Measurements from ENCODE around the gene ROR2. TPM values are rescaled to one million over a fixed set of nuclear protein-coding genes. Genes with fewer than 3 reads are reported as not detected.

The ROR2 gene
- total RNA-seq, 1 experiment from 2014 or later: not detected

DNA sequence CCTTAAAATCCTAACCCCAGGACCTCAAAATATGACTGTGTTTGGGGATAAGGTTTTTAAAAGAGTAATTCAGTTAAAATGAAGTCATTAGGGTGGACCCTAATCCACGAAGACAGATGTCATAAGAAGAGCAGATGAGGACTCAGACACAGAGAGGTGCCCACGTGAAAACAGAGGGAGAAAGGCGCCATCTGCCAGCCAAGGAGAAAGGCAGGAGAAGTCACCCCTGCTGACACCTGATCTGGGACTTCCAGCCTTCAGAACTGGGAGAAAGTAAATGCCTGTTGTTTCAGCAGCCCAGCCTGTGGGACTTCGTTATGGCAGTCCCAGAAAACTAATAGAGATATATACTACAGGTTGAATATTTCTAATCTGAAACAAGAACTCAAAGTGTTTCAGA lies 67.4 kb downstream of the ROR2 start:
- H3K4me2 ChIP-seq (ENCODE audit: low read length): no peak overlapping the region
- intact Hi-C loops (cut with micrococcal nuclease): no loop called here
- peaks cover 52% of the 10 kb centered on the region for H3K27me3 ChIP-seq (ENCODE audit: low read length)
- no peaks in the 10 kb centered on the region for H3K4me1 ChIP-seq (ENCODE audit: insufficient read depth, low read length)
- no peaks in the 10 kb centered on the region for H3F3A ChIP-seq (ENCODE audit: low read length, unreplicated experiment)
- CTCF ChIA-PET: no interaction called here
- ATAC-seq: no peak
- TF ChIP-seq EZH2phosphoT487 (IDR thresholded peaks at IDR 0.05; ENCODE audit: borderline replicate concordance, low read length) (no peak), CTCF (conservative IDR thresholded peaks at IDR 0.05; ENCODE audit: low read depth, low read length) (0 out of 2 replicates have a peak, but pooled peaks have one; percentile 22)
- no peak overlapping the region for H3K4me3 ChIP-seq (ENCODE audit: low read length)
- no peak overlapping the region for H3K27ac ChIP-seq (ENCODE audit: low read length)
- no peak for DNase-seq
- H3K9me3 ChIP-seq (ENCODE audit: low read length): no peaks in the 10 kb centered on the region
- H3K9me2 ChIP-seq (replicated peaks; ENCODE audit: low read length): no peaks in the 10 kb centered on the region
- BruUV-seq (replicated peaks): no TSS peak
- H3K9ac ChIP-seq (ENCODE audit: low read length): no peak overlapping the region
- H3K36me3 ChIP-seq (ENCODE audit: low read depth, low read length): no peaks in the 10 kb centered on the region
- no peaks in the 10 kb centered on the region for H4K20me1 ChIP-seq (ENCODE audit: low read length)
- H2AFZ ChIP-seq (ENCODE audit: low read length): no peak overlapping the region
- POLR2A ChIA-PET (ENCODE audit: unreplicated experiment): no interaction called here
- no peaks in the 10 kb centered on the region for H3K79me2 ChIP-seq (ENCODE audit: low read length)

- CTCF ChIA-PET: no interaction called here
These were observed 69.6 kb downstream of the ROR2 start for GRCh38 chr9:91880378-91880972.

DNA sequence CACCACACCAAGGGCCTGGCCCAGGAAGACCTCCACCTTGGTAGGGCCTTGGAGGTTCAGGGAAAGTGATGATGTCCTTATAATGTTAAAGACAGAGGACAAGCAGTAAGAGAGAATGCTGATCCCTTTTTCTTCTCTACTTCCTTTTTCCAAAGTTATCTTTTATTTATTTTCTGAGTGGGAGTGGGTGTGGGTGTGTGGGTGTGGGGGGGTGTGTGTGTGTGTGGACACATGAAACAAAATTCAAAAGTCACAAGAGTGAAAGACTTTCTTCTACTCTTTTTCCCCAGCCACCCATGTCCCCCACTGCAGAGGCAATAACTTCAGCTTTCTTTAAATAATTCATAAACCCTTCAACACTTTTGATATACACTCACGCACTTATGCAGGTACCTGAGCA lies 70.8 kb downstream of the ROR2 start:
- no peaks in the 10 kb centered on the region for H3K36me3 ChIP-seq (ENCODE audit: low read depth, low read length)
- no peak overlapping the region for H3K27ac ChIP-seq (ENCODE audit: low read length)
- H3F3A ChIP-seq (ENCODE audit: low read length, unreplicated experiment): no peaks in the 10 kb centered on the region
- DNase-seq (no peak), ATAC-seq (no peak)
- no peak overlapping the region for H3K4me2 ChIP-seq (ENCODE audit: low read length)
- TF ChIP-seq CTCF (conservative IDR thresholded peaks at IDR 0.05; ENCODE audit: low read depth, low read length) (no peak), EZH2phosphoT487 (IDR thresholded peaks at IDR 0.05; ENCODE audit: borderline replicate concordance, low read length) (no peak), EZH2 (IDR thresholded peaks at IDR 0.05; ENCODE audit: low read length, unreplicated experiment) (no peak)
- intact Hi-C loops (cut with micrococcal nuclease): no loop called here
- H3K9ac ChIP-seq (ENCODE audit: low read length): no peak overlapping the region
- peaks cover 72% of the 10 kb centered on the region for H3K27me3 ChIP-seq (ENCODE audit: low read length)
- CTCF ChIA-PET: no interaction called here
- no peaks in the 10 kb centered on the region for H3K9me3 ChIP-seq (ENCODE audit: low read length)
- H4K20me1 ChIP-seq (ENCODE audit: low read length): no peaks in the 10 kb centered on the region
- H3K4me3 ChIP-seq (ENCODE audit: low read length): no peak overlapping the region
- no peaks in the 10 kb centered on the region for H3K9me2 ChIP-seq (replicated peaks; ENCODE audit: low read length)
- no peaks in the 10 kb centered on the region for H3K79me2 ChIP-seq (ENCODE audit: low read length)
- no peaks in the 10 kb centered on the region for H3K4me1 ChIP-seq (ENCODE audit: insufficient read depth, low read length)
- no TSS peak for BruUV-seq (replicated peaks)
- H2AFZ ChIP-seq (ENCODE audit: low read length): no peak overlapping the region
- POLR2A ChIA-PET (ENCODE audit: unreplicated experiment): no interaction called here

More at GRCh38 chr9:91880378-91880972, 69.6 kb downstream of the ROR2 start:
- POLR2A ChIA-PET (ENCODE audit: unreplicated experiment): no interaction called here
- H3K27ac ChIP-seq (ENCODE audit: low read length): no peak overlapping the region
- H3K27me3 ChIP-seq (ENCODE audit: low read length): peaks cover 60% of the 10 kb centered on the region
- no peak overlapping the region for H3K4me2 ChIP-seq (ENCODE audit: low read length)
- no TSS peak for BruUV-seq (replicated peaks)
- H3K4me3 ChIP-seq (ENCODE audit: low read length): no peak overlapping the region
- no peak for DNase-seq
- H2AFZ ChIP-seq (ENCODE audit: low read length): no peak overlapping the region
- H3K79me2 ChIP-seq (ENCODE audit: low read length): no peaks in the 10 kb centered on the region
- H3K4me1 ChIP-seq (ENCODE audit: insufficient read depth, low read length): no peaks in the 10 kb centered on the region
- no peaks in the 10 kb centered on the region for H3K36me3 ChIP-seq (ENCODE audit: low read depth, low read length)
- ATAC-seq: no peak
- H3K9ac ChIP-seq (ENCODE audit: low read length): no peak overlapping the region
- no peaks in the 10 kb centered on the region for H3F3A ChIP-seq (ENCODE audit: low read length, unreplicated experiment)
- no peaks in the 10 kb centered on the region for H3K9me3 ChIP-seq (ENCODE audit: low read length)
- H4K20me1 ChIP-seq (ENCODE audit: low read length): no peaks in the 10 kb centered on the region
- intact Hi-C loops (cut with micrococcal nuclease): no loop called here
- no peaks in the 10 kb centered on the region for H3K9me2 ChIP-seq (replicated peaks; ENCODE audit: low read length)
- TF ChIP-seq EZH2 (IDR thresholded peaks at IDR 0.05; ENCODE audit: low read length, unreplicated experiment): no peak
- no peak for TF ChIP-seq CTCF (conservative IDR thresholded peaks at IDR 0.05; ENCODE audit: low read depth, low read length)

Data from PC-3 (cell line).